ENCODE data around the gene TBL2.
"Not testable (repeated sequence)": the region's sequence is repeated elsewhere in the genome, so short reads cannot be mapped to it uniquely, and the experiment has no call there.

The TBL2 gene, protein sequence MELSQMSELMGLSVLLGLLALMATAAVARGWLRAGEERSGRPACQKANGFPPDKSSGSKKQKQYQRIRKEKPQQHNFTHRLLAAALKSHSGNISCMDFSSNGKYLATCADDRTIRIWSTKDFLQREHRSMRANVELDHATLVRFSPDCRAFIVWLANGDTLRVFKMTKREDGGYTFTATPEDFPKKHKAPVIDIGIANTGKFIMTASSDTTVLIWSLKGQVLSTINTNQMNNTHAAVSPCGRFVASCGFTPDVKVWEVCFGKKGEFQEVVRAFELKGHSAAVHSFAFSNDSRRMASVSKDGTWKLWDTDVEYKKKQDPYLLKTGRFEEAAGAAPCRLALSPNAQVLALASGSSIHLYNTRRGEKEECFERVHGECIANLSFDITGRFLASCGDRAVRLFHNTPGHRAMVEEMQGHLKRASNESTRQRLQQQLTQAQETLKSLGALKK

GRCh38 chr7:73578342-73579128 is at the start of gene TBL2:
TSS of gene TBL2 (minus strand) at chr7:73578579. CDS start at chr7:73578549, 30 bp downstream.
- FAIRE-seq (peak; percentile 88), DNase-seq (ENCODE audit: low spot score) (peak; percentile 99)

DNA sequence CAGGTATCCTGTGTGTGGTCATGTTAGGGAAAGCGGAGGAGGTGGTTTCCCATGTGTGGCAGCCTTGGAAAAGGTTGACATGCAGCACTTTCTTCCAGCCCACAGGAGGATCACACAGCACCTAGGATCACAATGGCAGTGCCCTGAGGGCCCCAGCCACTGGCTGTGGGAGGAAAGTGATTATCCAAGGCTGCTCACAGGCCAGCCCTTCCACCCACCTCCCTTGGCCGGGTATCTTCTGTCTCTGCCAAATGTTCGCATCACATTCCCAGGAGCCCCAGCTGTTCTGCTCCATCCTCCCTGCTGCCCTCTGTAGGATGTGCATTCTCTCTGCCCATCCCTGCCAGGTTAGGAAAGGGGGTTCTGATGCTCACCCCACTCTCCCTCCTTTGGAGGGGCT is 48.4 kb upstream of the TBL2 start:
- DNase-seq (ENCODE audit: low spot score) (no peak), FAIRE-seq (no peak)

DNA sequence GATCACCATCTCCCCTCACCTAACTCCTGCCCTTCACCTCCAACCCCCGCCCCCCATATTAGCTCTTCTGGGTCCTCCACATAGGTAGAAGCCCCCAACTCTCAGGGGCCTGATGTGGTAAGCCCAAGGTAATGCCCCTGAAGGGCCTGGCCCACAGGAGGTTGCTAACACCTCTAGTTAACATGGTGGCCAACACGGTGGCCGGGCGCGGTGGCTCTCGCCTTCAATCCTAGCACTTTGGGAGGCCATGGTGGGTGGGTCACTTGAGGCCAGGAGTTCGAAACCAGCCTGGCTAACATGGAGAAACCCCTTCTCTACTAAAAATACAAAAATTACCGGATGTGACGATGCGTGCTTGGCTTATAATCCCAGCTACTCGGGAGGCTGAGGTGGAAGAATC is 46.9 kb upstream of the TBL2 start:
- DNase-seq (ENCODE audit: low spot score) (no peak), FAIRE-seq (no peak)

DNA sequence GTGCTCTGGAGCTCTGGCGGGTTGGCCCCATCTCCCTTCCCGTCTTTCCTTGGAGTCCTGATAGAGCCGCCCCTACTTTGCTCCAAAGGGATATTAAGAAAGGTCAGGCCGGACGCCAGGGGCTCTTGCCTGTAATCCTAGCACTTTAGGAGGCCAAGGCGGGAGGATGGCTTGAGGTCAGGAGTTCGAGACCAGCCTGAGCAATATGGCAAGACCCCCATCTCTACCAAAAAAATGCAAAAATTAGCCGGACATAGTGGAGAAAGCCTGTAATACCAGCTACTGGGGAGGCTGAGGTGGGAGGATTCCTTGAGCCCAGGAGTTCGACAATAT is 46.3 kb upstream of the TBL2 start:
- DNase-seq (ENCODE audit: low spot score) (no peak), FAIRE-seq (no peak)

DNA sequence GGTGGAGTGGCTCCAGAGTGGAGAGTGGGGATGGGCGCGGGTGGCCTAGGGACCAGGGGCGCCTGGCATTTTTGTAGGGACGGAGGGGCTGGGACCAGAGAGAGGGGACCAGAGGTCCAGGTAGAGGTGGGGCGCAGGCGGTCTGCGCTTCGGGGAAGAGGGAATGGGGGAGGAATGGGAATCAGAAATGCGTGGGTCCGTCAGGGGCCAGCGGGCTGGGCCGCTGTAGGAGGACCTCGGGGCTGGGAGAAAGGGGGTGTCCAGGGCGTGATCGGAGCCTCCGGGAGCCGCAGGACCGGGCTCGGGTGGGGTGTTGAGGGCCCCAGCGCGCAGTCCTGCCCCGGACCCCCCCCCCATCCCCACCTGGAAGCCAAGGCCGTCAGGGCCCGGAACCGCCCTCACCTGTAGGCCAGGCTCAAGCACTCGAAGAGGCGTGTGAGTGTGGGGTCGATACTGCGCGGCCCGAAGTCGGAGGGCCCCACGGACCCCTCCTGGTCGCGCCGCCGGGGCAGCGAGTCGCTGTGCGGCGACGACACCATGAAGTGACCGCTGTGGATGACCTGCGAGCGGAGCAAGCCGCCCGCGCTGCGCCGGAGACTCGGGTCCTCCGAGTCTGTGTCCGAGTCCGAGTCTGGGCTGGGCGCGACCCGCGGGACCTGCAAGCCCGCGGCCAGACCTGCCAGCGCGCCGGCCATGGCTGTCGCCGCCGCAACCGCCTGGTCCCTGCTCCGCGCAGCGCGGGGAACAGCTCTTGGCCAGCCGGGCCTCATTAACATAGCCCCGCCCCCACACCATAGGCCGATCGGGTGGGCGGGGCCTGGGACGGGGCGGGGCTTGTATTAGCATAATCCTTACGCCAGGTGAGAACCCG is 45.7 kb upstream of the TBL2 start, which contains the start of gene MLXIPL:
MLXIPL (minus strand) TSS at position 725 of the 871 bp plus-strand sequence; CDS start at position 695, 30 bp downstream.
- DNase-seq (ENCODE audit: low spot score) (no peak), FAIRE-seq (no peak)

DNA sequence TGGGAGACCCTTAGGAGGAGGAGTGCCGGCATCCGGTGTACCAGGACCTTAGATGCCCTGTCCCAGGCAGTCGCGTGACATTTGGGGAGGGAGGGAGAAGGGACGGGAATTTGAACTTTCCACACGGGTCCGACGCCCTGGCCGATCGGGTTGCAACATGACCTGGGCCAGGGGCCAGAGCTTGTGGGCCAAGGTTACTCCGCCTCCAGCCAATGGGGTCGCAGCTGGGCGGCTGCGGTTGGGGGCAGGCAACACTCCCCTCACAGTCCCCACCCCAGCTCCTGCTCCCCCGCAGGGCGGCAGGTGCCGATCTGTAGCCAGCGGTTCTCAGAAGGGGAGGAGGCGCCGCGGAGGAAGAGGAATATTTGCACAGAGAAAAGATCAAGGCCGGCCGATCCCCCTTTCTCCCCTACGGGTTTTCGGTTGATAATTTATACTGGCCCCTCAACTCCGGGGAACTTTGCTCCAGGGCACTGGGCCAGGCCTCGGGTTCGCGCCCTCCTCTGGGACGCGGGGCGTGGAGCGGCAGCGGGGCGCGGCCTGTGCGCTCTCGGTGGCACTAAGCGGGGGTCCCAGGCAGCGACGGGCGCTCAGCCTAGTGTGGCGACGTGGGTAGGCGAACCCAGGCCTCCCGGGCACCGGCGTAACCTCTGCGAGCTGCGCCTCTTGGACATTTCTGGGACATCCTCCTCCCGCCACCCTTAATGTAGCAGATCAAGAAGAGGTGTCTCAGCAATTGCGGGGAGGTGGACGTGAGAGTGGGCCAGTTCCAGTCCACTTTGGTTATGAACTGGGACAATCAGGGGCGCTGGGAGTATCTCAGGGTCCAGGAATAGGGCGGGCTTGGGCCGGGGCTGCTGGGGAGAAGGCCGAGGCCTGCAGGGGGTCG is 44.8 kb upstream of the TBL2 start:
- FAIRE-seq: no peak
- DNase-seq (ENCODE audit: low spot score): no peak

GRCh38 chr7:73622527-73622908 is 44.1 kb upstream of the TBL2 start:
- DNase-seq (ENCODE audit: low spot score): no peak
- no peak for FAIRE-seq

- DNase-seq (ENCODE audit: low spot score): no peak
- no peak for FAIRE-seq
Measured at GRCh38 chr7:73621168-73622063, 43.0 kb upstream of the TBL2 start.

- FAIRE-seq; DNase-seq (ENCODE audit: low spot score): not testable (repeated sequence)
Measured at GRCh38 chr7:73619394-73619793, 41.0 kb upstream of the TBL2 start.

- no peak for FAIRE-seq
- DNase-seq (ENCODE audit: low spot score): no peak
Measured at GRCh38 chr7:73618538-73618937, 40.2 kb upstream of the TBL2 start.

DNA sequence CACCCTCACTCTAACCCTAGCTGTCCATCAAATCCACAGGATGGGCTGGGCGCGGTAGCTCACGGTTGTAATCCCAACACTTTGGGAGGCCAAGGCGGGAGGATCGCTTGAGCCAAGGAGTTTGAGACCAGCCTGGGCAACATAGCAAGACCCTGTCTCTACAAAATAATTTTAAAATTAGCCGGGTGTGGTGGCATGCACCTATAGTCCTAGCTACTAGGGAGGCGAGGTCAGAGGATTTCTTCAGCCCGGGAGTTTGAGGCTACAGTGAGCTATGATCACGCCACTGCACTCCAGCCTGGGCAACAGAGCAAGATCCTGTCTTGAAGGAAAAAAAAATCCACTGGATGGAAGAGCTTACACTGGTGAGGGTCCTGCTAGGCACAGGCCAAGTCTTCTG is 39.1 kb upstream of the TBL2 start:
- FAIRE-seq: not testable (repeated sequence)

GRCh38 chr7:73615886-73616285 is 37.5 kb upstream of the TBL2 start:
- FAIRE-seq (no peak), DNase-seq (ENCODE audit: low spot score) (no peak)

More for the DNA sequence above, 39.1 kb upstream of the TBL2 start:
- DNase-seq (ENCODE audit: low spot score): not testable (repeated sequence)

- FAIRE-seq: not testable (repeated sequence)
Measured at GRCh38 chr7:73614937-73615336, 36.6 kb upstream of the TBL2 start.

GRCh38 chr7:73613954-73614735 is 35.8 kb upstream of the TBL2 start:
- peak; percentile 88 for DNase-seq (ENCODE audit: low spot score)
- FAIRE-seq: peak; percentile 73

More at GRCh38 chr7:73614937-73615336, 36.6 kb upstream of the TBL2 start:
- not testable (repeated sequence) for DNase-seq (ENCODE audit: low spot score)

- DNase-seq (ENCODE audit: low spot score): peak; percentile 97
- peak; percentile 79 for FAIRE-seq
Measured at GRCh38 chr7:73612598-73613269, 34.4 kb upstream of the TBL2 start.

DNA sequence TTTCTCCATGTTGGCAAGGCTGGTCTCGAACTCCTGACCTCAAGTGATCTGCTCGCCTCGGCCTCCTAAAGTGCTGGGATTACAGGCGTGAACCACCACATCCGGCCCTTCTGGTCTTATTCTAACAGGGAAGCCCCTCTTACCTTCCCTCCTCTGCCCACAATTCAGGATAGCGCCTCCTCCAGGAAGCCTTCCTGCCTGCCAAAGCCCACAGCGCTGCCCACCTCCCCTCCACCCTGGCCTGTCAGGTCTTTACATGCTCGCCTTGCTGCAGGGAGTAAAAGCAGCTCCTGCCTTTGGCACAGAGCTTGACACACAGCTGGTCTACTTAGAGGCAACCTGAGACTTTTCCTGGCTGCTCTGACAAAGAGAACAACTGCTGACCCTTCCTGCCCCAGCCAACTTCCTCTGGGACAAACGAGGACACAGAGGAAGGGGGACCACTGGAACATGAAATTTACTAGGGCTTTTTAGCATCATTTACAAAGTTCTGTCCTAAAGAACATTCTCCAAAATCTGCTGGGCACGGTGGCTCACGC is 32.7 kb upstream of the TBL2 start:
- FAIRE-seq: no peak
- DNase-seq (ENCODE audit: low spot score): no peak

DNA sequence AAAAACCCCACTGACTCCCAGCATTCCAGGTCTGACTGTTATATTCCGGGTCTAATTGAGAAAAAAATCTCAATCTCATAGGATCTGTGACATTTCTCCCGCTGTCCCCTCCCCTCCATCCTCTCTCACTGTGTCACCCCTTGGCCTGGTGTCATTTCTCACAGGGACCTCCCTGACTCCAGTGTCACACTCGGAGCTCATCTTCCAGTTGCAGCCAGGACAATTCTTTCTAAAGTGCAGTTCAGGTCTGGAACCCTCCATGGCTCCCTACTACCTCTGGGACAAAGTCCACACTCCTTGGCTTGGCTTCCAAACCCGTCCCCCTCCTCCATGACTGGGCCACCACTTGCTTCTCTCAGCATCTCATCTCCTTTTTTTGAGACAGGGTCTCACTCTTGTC is 31.7 kb upstream of the TBL2 start:
- no peak for DNase-seq (ENCODE audit: low spot score)
- FAIRE-seq: no peak

- not testable (repeated sequence) for DNase-seq (ENCODE audit: low spot score); FAIRE-seq
Measured at GRCh38 chr7:73607692-73607983, 29.3 kb upstream of the TBL2 start.
